Right ventricle myocardium superior (tissue), 1 donor: ENCODE measurements around the gene TNNI2. TPM values are rescaled to one million over a fixed set of nuclear protein-coding genes. Genes with fewer than 3 reads are reported as not detected.

Source experiments
- ATAC-seq: fragments of 200-7000 bp; cut with Tn5 transposase; one replicate; pipeline ENCODE4 v1.9.1; 2020; ENCODE audit warnings: mild to moderate bottlenecking; ENCODE audit not compliant: poor library complexity
- DNase-seq: peaks from one replicate; pipeline ENCODE4 v3.0.0-alpha.2; 2020
- intact Hi-C: fragments of 100-400 bp; cut with DNase I; formaldehyde crosslinking; loops from one replicate; pipeline ENCODE4 v1.11.2; 2022
- total RNA-seq: library from RNA; stranded (reverse); fragmentation: NEBNext Ultra II Directional; extraction: Animal tissue kit (Norgen Biotek cat#: 25700); gene quantifications from one replicate; pipeline ENCODE4 v1.2.1, GENCODE V29; 2021
- donor health status: DM: no; HTN: yes; CAD: no; lungs with severe emphysema.

TNNI2 gene
- total RNA-seq, 1 donor from 2014 or later = not detected

DNA sequence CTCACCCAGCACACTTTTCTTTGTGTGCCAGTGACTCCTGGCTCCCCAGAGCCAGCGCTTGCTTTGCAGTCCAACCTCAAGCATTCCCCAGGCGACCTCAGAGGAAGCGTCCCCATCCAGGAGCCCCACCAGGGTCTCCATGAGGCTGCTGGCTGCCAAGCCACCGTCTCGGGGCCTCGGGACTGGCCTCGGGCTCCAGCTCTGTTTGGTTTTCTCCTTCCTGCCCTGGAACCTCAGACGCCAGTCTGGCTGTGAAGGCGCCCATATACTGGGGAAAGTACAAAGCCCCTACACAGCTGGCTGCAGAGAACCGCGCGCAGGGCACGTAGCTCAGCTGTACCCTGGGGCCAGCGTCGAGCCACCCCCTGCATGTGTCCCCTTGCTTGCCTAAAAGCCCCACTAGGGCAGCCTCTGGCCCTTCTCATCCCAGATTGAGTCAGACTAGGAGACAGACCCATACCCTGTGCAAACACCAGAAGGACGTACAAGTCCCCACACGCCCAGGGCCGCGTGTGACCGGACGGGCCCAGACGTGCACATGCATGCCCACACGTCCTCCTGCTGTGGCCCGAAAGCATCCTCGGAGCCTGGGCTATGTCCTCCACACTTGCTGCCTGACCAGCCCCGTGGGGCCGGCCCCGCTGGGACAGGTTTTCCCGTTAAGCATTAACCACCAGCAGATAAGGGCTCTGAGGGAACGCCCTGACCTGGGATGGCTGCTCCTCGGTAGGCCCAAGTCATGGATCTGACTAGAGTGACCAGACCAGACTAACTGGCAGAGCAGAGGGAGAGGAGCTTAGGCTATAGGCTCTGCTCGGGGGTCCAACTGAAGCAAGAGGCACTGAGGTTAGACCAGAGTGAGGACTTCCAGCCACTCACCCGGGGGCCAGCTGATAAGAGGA, 8.2 kb upstream of the TNNI2 start:
- intact Hi-C loops = loop anchor here (2.0 kb wide), 1 partner anchor 136 kb away; no protein-coding TSS in a partner anchor
- ATAC-seq (no peak), DNase-seq (no peak)

DNA sequence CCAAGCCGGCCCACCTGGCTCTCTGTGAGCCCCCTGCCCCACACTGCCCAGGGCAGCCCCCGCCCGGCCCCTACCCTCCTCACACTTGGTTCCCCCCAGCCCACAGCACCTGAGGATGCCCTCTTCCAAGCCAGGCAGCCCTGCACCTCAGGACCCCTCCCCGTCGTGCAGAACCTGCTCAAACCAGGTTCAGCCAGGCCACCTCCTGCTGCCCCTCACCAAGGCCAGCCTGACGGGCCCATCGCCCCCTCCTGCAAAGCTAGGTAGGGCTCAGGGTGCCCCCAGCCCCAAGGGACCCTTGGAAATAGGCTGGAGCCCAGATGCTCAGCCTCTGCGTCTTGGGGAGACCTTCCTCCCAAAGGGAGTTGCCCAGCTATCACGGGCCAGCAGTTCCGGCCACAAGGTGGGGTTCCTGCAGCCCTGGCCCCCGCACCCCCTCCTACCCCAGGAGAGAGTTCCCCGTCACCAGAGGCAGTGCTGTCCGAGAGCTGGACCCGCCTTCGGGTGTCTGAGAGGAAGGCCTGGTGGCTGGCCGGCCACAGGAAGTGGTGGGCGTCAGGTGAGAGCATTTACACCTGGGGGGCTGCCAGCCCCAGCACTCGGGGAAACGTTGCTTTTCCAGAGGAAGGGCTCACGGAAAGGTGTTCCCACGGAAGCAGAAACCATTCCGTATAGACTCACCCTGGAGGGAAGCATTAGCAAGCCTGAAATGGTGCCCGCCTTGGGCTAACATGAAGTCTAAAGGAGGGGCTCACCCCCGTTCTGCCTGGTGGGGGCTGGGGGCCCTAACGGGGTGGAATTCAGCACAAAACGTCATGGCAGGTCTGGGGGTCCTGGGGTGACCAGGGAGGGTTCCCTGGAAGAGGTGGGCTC, 7.2 kb upstream of the TNNI2 start:
- intact Hi-C loops = loop anchor here (2.0 kb wide), 1 partner anchor 137 kb away; no protein-coding TSS in a partner anchor
- peak; percentile 33 for DNase-seq
- ATAC-seq = no peak

DNA sequence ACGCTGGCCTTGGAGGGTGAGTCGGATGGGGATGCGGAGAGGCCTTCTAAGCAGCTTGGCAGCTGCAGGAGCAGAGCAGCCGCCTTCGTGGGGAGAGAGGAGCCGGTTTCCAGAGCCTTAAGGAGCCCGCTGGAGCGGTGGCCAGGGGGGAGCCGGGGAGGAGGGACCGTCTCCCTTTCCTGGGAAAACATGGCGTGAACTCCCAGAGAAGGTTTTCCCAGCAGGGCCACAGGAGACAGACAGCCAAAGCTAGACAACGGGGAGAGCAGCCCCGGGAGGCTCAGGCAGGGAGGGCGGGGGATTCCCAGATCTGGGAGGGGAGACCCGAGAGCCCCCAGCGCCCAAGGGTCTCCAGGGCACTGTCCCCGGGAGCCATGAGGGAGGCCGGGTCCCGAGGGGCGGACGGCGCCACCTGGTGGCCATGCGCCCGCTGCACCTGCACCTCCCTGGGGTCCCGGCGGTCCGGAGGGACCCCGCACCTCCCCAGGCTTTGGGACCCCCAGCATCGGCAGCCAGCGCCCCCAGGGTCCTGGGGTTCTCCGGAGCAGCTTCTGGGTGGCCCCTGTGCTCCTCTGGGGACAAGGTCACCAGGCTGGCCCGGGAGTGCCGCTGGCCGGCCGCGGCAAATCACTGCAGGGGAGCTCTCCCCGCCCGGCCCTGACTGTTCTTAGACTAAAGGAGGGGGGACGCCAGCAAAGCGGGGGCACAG, 6.4 kb upstream of the TNNI2 start:
- peak; percentile 81 for DNase-seq
- ATAC-seq = peak; percentile 90
- intact Hi-C loops = no loop called here

DNA sequence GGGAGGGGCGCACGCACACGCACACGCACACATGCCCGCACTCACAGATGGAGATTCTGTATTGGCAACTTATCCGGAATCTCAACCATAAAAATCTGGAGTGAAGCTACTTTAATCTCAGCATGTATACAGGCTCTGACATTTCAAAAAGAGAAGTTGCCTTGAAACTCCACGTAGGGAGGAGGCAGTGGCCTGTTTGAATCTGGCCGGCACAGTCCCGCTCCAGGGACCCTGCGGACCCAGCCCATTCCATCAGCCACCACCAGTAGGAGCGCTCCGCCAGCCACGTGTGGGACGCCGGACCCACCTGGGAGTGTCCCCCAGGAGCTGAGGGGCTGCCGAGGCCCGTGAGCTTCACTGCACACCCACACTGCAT, 5.9 kb upstream of the TNNI2 start:
- DNase-seq (peak; percentile 35), ATAC-seq (no peak)
- intact Hi-C loops = no loop called here

DNA sequence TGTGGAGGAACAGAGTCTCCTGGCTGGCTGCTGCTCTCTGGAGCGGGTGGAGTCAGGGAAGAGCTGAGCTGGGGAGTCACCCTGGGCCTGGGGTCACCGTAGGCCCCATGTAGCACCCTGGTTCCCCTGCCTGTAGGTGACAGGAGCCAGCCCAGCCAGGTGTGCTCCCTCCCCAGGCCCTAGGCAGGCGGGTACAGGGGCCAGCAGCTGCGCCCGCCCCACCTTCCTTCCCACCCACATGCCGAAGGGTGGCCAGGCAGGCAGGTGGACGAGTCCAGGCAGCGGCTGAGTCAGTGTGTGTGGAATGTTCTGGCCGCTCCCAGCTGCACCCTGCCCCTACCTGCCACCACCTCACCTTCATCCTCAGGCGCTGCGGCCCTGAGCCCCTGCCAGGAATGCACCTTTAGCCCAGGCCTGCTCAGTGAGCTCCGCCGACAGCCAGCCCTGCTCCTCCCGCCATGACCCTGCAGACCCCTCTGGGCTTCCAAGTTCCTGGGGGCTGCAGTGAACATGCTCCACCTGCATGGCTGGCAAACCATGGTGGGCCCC, 4.6 kb upstream of the TNNI2 start:
- DNase-seq (peak; percentile 30), ATAC-seq (no peak)
- intact Hi-C loops = no loop called here

DNA sequence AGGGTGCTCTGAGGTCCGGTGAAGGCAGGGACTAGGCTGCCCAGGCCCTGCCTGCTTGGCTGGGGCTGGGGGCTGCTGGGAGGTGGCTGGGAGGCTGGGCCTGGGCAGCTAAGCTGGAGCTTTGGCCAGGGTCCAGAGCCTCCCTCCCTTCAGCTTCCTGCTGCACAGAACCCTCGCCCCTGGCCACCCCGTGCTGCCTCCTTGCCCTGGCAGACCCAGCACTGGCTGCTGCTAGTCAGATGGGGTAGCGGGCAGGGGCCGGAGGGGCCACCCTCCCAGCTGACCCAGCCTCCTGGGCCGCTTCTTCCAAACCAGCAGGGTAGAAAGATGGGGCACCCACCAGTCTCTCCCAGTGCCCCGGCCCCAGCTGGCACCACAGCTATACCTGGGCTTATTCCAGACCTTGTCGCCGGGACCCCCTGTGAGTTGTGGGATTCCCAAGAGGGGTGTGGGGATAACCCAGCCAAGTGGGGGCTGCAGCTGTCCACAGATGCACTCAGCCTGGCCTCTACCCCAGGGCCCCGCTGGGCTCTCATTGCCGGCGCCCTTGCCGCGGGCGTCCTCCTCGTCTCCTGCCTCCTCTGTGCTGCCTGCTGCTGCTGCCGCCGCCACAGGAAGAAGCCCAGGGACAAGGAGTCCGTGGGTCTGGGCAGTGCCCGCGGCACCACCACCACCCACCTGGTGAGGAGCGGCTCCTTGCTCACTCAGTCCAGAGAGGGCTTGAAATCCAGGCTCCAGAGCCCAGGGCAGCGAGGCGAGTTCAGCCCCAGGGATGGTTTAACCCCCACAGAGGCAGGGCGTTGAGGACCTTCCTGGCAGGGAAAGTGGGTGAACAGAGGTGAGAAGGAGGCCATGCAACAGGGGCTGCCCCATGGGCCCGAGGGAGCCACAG, 3.8 kb upstream of the TNNI2 start, which contains the start of gene SYT8:
TSS of gene SYT8 (plus strand) at position 212 of the 892 bp plus-strand sequence. CDS start at position 328, 116 bp downstream.
- no peak for ATAC-seq
- DNase-seq = peak; percentile 37
- intact Hi-C loops = loop anchor here (5.0 kb wide), 1 partner anchor 317 kb away; no protein-coding TSS in a partner anchor

DNA sequence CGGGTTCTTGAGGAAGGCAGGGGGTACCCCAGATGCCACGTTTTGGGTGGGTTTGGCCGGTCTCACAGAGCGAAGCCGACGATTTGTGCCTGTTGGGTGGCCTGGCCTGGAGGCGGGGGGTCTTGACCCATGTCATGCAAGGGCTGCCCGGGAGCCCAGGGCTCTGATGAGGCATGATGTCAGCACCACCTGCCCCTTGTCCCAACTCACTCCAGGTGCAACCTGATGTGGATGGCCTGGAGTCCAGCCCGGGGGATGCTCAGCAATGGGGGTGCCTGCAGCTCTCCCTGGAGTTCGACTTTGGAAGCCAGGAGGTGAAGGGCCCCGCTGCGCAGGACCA, 3.1 kb upstream of the TNNI2 start:
- DNase-seq (peak; percentile 35), ATAC-seq (no peak)
- intact Hi-C loops = loop anchor here (5.0 kb wide), 1 partner anchor 317 kb away; no protein-coding TSS in a partner anchor

DNA sequence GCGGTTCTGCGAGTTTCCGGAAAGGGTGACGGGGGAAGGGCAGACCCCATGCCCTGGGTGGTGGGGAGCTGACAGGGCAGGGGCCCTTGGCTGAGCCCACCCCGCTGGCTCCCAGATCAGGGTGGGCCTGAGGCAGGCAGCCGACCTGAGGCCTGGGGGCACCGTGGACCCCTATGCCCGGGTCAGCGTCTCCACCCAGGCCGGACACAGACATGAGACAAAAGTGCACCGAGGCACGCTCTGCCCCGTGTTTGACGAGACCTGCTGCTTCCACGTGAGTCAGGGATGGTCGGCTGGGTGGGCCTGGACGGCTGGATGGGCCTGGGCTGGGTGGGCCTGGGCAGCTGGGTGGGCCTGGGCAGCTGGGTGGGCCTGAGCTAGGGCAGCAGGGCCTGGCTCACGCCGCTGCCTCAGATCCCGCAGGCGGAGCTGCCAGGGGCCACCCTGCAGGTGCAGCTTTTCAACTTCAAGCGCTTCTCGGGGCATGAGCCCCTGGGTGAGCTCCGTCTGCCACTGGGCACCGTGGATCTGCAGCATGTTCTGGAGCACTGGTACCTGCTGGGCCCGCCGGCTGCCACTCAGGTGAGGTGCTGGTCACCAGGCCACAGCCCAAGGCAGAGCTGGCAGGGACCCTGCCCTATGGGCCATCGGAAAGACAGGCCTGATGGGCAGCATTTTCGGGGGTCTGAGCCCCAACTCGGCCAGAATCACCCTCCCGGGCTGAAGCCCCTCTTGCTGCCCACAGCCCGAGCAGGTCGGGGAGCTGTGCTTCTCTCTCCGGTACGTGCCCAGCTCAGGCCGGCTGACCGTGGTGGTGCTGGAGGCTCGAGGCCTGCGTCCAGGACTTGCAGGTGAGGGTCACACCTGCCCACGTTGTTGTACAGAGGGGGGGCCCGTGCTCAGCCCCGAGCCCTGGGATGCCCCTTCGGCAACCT, 2.5 kb upstream of the TNNI2 start:
- intact Hi-C loops = loop anchor here (5.0 kb wide), 1 partner anchor 316 kb away; no protein-coding TSS in a partner anchor
- peak; percentile 43 for DNase-seq
- ATAC-seq = no peak

DNA sequence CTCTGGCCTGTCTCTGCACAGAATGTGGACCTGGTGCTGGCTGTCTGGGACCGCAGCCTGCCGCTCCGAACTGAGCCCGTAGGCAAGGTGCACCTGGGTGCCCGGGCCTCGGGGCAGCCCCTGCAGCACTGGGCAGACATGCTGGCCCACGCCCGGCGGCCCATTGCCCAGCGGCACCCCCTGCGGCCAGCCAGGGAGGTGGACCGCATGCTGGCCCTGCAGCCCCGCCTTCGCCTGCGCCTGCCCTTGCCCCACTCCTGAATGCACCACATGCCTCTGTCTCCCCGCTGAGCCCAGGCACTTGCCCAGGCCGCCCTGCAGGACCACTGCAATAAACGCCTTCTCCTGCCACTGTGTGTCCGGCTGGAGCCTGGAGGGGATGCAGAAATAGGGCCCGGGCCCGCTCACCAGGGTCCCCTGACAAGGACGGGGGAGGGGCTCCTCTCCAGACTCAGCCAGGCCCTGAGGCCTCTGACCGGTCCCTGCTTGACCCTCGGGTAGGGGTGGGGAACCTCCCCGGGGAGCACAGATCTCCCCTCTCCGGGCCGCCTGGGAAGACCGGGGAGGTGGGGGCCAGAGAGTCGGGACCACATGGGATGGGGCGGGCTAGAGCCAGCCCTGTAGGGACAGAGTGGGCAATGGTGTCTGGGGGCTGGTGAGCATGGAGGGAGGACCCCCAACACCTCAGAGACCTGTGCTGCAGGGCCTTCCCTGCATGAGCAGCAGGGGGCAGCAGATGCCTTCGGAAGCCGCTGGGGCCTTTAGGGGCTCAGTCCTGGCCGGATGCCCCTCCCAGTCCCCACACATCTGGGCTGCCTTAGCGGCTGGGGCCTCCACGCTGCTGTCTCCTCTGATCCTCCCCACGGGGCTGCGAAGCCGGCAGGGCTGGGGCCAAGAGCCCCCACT, 1.4 kb upstream of the TNNI2 start:
- intact Hi-C loops = loop anchor here (5.0 kb wide), 1 partner anchor 315 kb away; no protein-coding TSS in a partner anchor
- peak; percentile 82 for DNase-seq
- peak; percentile 54 for ATAC-seq

DNA sequence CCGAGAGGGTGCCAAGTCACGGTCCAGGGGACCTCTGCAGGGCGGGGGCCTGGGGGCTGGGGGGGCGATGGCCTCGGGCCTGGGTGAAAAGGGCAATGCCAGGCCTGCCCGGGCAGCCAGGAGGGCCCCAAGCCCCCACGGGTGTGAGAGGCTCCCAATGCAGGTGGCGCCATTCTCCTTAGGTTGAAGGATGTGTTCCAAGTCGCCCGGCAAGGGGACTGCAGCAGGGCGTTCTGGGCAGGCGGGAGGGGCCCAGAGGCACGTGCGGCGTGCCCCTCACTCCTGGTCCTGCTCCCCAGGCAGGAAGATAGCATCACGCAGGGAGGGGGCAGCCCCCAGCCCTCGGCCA, 730 bp upstream of the TNNI2 start:
- intact Hi-C loops = loop anchor here (5.0 kb wide), 1 partner anchor 314 kb away; no protein-coding TSS in a partner anchor
- ATAC-seq (no peak), DNase-seq (peak; percentile 49)

DNA sequence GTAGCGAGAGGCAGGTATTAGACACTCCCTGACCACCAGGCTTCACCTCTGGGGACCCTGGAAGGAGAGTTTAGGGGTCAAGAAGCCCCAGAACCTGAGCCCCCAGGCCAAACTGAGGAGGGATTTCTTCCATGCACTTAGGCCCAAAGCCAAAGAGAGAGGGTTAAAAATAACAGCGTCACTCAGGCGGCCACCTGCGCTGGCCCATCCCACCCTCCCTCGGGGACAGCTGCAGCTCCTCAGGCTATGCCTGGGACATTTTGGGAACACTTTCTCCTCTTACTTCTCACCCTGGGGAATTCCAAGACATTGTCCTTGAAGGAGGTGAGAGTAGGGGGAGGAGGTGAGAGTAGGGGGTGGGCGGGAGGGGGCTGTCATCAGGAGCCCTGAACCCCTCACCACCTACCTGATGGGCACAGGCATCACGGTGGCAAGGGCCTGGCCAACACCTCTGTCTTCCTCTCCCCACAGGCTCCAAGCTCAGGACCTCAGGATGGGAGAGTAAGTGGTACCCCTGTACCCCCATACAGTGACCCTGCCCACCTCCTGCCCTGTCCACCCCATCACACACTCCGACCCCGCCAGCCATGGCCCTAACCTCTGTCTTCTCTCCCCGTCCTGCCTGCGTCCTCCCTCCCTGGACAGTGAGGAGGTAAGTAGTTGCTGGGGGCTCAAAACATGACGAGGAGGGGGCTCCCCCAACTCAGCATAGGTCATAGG, 583 bp downstream of the TNNI2 start:
- intact Hi-C loops = loop anchor here (5.0 kb wide), 1 partner anchor 313 kb away; no protein-coding TSS in a partner anchor
- DNase-seq (no peak), ATAC-seq (no peak)

DNA sequence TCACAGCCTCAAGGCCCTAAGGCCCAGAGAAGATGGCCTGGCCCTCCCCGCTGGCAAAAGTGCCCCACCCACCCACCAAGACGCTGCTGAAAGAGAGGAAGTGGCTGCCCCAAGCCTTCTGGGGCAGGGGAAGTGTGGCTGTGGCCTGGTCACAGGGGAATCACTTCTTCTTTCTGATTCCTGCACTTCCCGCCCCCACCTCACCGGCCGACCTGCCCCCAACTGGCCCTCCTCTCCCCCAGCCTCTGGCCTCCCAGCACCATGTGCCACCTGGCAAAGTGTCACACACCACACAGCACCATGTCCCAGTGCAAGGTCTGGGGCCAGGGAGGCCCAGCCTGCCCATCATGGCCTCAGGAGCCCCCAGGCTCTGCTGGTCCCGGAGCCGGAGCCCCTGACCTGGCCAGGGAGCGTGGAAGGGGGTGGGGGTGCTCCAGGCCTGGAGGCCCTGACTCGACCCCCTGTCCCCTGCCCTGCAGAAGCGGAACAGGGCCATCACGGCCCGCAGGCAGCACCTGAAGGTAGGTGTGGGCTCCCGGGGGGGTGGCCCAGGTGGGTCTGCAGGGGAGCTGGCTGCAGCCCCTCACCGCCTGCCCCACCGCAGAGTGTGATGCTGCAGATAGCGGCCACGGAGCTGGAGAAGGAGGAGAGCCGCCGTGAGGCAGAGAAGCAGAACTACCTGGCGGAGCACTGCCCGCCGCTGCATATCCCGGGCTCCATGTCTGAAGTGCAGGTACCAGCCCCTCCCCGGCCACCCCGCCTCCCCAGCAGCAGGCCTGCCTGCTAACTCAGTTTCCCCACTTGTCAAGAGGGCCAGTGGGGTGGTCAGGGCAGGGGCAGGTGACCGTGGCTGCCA, 1.4 kb downstream of the TNNI2 start:
- intact Hi-C loops = loop anchor here (5.0 kb wide), 2 partner anchors 42 to 312 kb away; no protein-coding TSS in a partner anchor
- peak; percentile 3 for ATAC-seq
- peak; percentile 83 for DNase-seq

DNA sequence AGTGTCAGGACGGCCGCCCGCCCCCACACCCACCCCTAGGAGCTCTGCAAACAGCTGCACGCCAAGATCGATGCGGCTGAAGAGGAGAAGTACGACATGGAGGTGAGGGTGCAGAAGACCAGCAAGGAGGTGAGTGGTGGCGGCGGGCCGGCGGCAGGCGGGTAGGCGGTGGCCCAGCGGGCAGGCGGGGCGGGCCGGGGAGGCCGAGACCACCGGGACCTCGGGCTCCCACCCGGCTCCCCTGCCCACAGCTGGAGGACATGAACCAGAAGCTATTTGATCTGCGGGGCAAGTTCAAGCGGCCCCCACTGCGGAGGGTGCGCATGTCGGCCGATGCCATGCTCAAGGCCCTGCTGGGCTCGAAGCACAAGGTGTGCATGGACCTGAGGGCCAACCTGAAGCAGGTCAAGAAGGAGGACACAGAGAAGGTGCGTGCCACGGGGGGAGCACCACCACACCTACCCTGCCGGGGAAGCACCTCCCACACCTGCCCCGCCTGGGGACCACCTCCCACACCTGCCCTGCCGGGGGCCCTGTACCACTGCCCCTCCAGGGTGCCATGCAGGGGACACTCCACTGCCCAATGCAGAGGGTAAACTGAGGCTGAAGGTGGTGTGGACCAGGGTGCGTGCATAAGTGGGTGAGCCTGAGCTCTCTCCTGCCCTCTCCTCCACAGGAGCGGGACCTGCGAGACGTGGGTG, 2.1 kb downstream of the TNNI2 start:
- intact Hi-C loops = loop anchor here (5.0 kb wide), 1 partner anchor 41 kb away; no protein-coding TSS in a partner anchor

More for the DNA sequence above, 2.1 kb downstream of the TNNI2 start:
- DNase-seq (peak; percentile 24), ATAC-seq (no peak)
